HG03469 (cell line): ENCODE data around the gene CLPSL1.
"Not testable (repeated sequence)": the region's sequence is repeated elsewhere in the genome, so short reads cannot be mapped to it uniquely, and the experiment has no call there.

Experiments used
- ATAC-seq: cut with Tn5 transposase; IDR thresholded peaks from one replicate; pipeline ENCODE4 v1.9.1; 2021; ENCODE audit warnings: mild to moderate bottlenecking, moderate library complexity, moderate number of reproducible peaks; ENCODE audit not compliant: unreplicated experiment

CLPSL1 gene, protein sequence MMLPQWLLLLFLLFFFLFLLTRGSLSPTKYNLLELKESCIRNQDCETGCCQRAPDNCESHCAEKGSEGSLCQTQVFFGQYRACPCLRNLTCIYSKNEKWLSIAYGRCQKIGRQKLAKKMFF

DNA sequence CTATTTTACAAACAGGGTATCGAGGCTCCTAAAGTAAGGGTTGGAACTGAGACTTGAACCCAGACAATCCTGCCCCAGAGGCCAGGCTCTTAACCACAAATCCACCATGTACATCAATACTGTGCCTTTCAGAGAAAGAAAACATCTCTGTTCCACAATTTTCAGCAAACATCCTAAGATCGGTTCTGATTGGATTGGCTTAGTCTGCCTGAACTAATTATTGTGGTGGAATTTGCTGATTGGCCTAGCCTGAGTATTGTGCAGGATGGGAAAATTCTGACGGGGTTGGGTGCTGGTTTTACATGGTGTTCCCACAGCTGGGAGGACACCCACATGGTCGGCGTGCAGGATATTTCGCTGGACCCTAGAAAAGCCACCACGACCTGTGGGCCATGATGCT lies at the start of gene CLPSL1:
Gene CLPSL1, plus strand, starts transcription at position 301 of the 400 bp plus-strand sequence. Its CDS starts 92 bp downstream, at position 393.
- ATAC-seq = no peak

GRCh38 chr6:35731414-35731735 lies 49.4 kb upstream of the CLPSL1 start:
- no peak for ATAC-seq

DNA sequence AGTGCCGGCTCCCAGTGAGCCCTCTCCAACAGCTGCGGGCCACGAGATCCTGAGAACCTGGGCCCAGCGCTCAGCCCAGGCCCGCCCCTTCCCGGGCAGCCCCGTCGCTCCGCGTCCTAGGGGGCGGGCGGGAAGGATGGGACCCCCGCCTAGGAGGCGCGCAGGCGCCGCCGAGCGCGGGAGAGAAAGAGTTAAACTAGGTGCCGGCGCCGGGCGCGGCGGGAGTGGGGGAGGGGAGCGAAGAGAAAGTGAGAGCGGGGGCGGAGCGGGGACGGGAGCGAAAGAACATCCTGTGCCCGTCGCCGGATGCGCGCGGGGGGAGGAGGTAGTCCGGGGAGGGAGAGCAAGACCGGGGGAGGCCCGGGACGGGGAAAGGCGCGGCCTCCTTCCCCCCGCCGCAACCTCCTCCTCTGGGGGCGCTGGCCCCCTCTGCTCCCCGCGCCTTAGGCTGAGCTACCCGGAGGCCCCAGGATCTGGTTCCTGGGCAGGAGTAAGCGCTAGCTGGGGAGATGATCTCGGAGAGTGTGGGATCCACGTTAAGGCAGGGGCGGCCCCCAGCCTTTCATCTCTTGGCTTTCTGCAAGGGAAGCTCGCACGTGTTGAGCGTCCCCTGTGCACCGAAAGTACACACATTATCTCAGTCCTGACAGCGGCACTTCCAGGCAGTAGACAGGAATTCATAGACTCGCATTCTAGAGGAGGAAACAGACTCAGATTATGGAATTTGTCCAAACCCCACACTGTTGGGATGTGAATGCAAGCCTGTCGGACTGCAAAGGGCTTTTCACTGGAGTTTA lies 48.9 kb upstream of the CLPSL1 start:
- no peak for ATAC-seq

- ATAC-seq = no peak
These were observed 47.2 kb upstream of the CLPSL1 start for GRCh38 chr6:35733633-35734032.

- ATAC-seq = not testable (repeated sequence)
These were observed 46.5 kb upstream of the CLPSL1 start for GRCh38 chr6:35734319-35734718.

DNA sequence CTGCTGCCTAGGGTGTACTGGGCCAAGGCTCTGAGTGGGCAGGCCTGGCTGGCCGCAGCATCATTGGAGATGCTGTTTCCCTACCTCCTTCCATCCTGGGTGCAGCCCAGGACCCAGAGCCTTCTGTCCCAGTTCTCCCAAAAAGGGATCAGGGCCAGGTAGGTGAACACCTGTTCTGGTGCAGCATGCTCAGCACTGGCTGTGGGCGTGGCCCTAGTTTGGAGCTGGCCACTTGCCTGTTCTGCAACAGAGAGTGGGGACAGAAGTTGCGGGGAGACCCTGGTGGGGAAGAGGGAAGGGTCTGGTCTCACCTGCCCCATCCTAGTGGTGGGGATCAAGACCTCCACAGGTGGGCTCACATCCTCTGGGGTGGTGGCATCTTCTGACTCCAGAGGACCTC lies 45.4 kb upstream of the CLPSL1 start:
- no peak for ATAC-seq

GRCh38 chr6:35736253-35736894 lies 44.4 kb upstream of the CLPSL1 start:
- no peak for ATAC-seq

DNA sequence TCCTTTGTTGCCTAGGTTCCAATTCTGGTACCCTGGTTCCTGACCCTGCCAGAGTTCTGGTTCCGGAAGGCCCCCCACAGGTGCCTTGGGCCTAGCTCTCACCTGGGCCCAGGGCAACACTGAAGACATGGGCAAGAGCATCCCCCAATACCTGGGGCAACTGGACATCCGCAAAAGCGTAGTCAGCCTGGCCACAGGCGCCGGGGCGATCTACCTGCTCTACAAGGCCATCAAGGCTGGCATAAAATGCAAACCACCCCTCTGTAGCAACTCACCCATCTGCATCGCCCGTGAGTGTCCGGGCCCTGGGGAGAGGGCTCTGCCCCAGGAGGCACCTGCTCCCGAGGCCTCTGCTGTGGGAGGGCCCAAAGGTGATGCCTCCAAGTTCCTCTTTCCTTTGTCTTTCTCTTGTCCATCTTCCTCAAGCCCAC lies 43.8 kb upstream of the CLPSL1 start, which contains the start of gene ARMC12:
Gene ARMC12, plus strand, starts transcription at position 51 of the 431 bp plus-strand sequence. Its CDS starts 77 bp downstream, at position 128.
- ATAC-seq = no peak

DNA sequence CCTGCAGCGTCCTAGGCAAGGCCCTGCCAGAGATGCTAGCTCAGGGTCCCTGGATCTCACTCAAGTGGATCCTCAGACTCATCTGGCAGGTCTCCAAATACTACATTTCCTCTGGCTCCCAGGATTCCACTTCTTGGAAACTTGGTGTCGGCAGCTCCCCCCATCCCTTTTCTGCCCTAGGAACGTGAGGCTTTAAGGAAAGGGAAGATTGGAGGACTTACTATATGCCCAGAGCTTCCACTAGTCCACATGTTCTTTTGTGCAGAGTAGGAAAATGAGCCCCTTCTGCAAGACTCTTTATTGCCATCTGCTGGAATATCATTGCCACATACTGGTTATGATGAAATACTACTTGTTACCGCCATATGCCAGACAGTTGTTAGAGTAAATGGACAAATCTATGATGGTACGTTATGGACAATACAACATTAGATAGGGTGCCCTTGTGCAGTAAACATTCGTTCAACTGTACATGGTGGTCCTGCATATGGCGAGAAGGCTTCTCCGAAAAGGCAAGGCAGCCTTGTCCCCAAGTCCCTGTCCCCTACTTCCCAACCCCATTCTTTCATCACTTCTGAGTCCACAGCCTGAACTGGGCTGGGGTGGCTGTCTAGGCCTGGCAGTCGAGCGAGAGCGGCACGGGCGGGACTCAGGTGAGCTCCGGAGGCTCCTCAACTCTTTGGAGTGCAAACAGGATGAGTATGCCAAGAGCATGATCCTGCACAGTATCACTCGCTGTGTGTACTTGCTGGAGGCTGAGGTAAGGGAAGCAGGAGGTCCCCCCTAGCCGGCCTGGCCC lies 43.2 kb upstream of the CLPSL1 start:
- ATAC-seq = no peak

DNA sequence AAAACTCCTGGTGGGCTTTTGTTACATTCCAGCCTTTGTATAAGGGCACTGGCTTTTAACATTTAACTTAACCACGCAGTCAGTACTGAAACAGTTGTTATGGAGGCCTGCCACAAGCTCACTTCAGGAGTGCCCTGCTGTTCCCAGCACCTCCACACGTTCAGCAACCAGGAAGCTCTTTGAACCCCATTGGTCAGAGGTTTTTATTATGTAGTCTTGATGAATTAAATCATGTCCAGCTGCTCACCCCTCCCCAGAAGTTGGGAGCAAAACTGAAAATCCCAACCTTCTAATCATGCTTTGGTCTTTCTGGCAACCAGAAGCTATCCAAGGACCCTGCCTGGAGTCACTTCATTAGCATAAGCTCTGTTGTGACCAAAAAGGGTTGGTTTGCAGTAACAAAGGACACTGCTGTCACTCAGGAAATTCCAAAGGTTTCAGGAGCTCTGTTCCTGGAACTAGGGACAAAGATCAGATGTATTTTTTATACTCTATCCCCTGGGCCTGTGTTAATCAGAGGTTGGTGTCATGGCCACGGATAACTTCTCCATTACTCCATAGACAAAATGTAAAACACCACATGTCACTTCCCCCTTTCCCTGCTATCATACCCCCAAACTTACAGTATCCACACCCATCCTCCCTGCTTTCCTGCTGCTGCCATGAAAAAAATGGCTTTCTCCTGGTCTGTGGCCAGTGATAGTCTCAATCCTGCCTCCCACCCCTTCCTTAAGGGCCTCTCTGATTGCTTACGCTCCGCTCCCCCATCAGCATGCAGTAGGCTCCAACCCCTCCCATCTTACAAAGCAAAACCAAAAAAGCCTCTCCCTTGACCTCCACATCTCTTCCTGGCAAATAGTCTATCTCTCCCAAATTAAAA lies 40.9 kb upstream of the CLPSL1 start:
- no peak for ATAC-seq

- no peak for ATAC-seq
These were observed 38.0 kb upstream of the CLPSL1 start for GRCh38 chr6:35742842-35743241.

DNA sequence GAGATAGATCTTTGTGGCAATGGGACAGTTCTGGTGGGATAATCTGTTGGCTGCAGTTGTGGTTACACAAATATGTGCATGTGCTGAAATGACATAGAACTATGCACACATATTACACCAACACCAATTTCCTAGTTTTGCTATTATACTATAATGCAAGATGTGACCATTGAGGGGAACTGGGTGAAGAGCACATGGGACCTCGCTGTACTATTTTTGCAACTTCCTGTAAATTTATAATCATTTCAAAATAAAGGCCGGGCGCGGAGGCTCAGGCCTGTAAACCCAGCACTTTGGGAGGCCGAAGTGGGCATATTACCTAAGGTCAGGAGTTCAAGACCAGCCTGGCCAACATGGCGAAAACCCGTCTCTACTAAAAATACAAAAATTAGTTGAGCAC lies 35.3 kb upstream of the CLPSL1 start:
- no peak for ATAC-seq

DNA sequence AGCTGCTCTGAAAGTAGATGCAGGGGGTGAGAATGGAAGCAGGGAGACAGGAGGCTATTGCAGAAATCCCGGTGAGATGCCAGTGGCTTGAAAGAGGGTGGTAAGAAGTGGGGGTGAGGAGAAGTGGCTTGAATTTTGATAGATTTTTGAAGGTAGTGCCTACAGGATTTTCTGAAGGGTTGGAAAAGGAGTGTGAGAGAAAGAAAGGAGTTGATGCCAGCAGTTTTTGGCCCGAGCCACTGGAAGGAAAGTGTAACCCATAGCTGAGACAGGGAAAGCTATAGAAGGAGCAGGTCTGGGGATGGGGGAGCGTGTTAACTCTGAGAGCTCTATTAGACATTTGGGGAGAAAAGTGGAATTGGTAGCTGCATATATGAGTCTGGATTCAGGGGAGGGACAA lies 34.3 kb upstream of the CLPSL1 start:
- no peak for ATAC-seq

DNA sequence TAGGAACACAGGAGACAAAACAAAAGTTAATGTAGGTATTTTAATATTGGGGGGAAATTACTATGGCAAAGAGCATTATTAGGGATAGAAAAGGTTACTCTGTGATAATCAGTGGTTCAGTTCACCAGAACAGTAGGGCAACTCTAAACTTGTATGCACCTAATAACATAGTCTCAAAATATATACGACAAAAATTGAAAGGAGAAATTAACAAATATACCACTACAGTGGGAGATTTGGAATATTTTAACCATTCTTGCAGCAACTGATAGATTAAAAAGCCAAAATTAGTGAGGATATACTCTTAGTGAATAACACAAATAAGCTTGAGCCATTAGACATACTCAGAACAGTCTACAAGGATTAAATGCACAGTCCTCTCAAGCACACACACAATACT lies 32.9 kb upstream of the CLPSL1 start:
- no peak for ATAC-seq

- ATAC-seq = no peak
These were observed 30.3 kb upstream of the CLPSL1 start for GRCh38 chr6:35750557-35750956.

- no peak for ATAC-seq
These were observed 29.2 kb upstream of the CLPSL1 start for GRCh38 chr6:35751594-35751993.

GRCh38 chr6:35752330-35752729 lies 28.5 kb upstream of the CLPSL1 start:
- no peak for ATAC-seq

GRCh38 chr6:35754452-35755277 lies 26.2 kb upstream of the CLPSL1 start:
- ATAC-seq = no peak

DNA sequence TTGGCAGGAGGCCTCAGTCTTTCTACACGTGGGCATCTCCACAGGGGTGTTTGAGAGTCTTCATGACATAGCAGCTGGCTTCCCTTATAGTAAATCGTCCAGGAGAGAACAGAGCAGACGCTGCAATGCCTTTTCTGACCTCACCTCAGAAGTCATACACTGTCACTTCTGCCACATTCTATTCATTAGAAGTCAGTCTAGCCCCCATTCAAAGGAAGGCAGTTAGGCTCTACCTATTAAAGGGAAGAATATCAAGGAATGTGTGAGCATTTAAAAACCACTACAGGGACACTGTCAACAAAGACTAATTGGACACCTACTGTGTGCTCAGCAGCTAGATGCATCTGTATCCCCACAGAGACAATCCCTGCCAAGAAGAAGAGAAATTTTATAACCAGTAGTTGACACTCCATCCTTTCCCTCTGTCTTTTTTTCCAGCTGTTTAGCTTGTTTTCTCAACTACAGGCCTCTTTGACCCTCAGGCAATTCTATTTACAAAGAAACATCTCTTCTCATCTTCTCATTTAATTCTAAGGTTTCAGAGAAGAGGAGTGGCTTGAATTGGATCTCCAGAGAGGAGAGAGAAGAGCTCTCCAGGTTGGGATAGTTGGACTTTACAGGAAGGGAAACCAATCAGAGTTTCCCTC lies 25.4 kb upstream of the CLPSL1 start:
- ATAC-seq = no peak
